Stimulated activated naive B cell treated with anti-CD40 and anti-IgM and Interleukin-4, amounts not matched to agents 10 μg/mL and 1 μg/mL and 100 μg/mL, for 72 hours (primary cell): ENCODE measurements around the gene PF4V1.
"Not testable (repeated sequence)": the region's sequence is repeated elsewhere in the genome, so short reads cannot be mapped to it uniquely, and the experiment has no call there.

Experiments used
- ATAC-seq, 2 donors: fragments of 150-1000 bp; cut with Tn5 transposase; replicated peaks; 2 replicates each; pipeline ENCODE4 v1.10.0; 2021; ENCODE audit warnings: moderate library complexity in 1 of 2
- DNase-seq: peaks from one replicate; pipeline ENCODE4 v3.0.0; 2021
- H3K27ac Mint-ChIP-seq: one replicate; pipeline ENCODE4 v1.8.0; 2022; ENCODE audit warnings: mild to moderate bottlenecking, mixed read lengths
- H3K27me3 Mint-ChIP-seq, 2 donors: one replicate each; pipeline ENCODE4 v1.8.0; 2022; ENCODE audit warnings: mixed read lengths in 2 of 2
- H3K36me3 Mint-ChIP-seq, 2 donors: one replicate each; pipeline ENCODE4 v1.8.0; 2022; ENCODE audit warnings: mixed read lengths in 2 of 2, mild to moderate bottlenecking in 1 of 2
- H3K4me1 Mint-ChIP-seq, 2 donors: one replicate each; pipeline ENCODE4 v1.8.0; 2022; ENCODE audit warnings: mixed read lengths in 2 of 2, mild to moderate bottlenecking in 1 of 2
- H3K4me3 Mint-ChIP-seq, 2 donors: one replicate each; pipeline ENCODE4 v1.8.0; 2022; ENCODE audit warnings: mild to moderate bottlenecking in 2 of 2, mixed read lengths in 2 of 2, moderate library complexity in 1 of 2
- H3K9me3 Mint-ChIP-seq, 2 donors: one replicate each; pipeline ENCODE4 v1.8.0; 2022; ENCODE audit warnings: mixed read lengths in 2 of 2, mild to moderate bottlenecking in 1 of 2

PF4V1 gene

DNA sequence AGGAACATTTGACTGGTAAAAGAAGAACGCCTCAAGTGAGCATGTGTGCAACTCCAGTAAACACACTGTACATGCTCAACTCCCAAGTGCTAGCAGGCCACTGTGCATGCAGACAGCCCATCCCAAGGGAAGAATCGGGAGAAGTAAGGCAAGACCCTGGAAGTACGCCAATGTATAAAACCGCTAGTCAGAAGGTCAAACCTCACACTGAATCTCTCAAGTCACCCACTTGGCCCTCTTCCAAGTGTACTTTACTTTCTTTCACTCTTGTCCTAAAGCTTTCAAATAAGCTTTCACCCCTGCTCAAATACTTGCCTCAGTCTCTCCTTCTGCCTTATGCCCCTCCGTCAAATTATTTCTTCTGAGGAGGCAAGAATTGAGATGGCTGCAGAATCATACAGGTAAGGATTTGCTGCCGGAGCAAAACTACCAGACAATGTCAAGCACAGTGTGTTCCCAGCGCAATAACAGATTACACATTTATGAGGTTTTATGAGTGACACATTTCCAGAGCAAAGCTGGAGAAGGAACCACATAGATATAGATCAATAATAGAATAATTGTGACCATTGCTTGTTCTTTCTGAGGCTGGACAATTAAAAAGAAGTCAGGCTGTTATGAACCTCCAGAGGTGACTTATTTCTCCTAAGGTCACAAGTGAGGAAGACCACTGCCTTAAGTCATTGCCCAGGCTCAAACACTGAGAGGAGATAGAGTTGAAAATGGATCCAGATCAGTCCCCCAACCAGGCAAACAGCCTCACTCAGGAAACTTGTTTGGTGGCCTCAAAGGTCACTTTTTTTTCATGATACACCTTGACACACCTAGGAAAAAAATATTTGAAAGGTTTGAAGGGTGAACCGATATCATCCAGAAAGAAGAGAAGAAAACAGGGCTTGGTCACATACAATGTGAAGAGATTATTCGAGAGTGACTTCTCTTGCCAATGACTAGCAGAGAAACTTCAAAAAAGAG, 42.4 kb downstream of the PF4V1 start:
- Mint-ChIP-seq H3K4me3 (no peak overlapping the region), H3K27ac (no peak overlapping the region), H3K36me3 (no peaks in the 10 kb centered on the region), H3K9me3 (no peaks in the 10 kb centered on the region), H3K27me3 (peaks cover 0 to 5% of the 10 kb centered on the region in 2 donors), H3K4me1 (no peaks in the 10 kb centered on the region)
- ATAC-seq = no peak
- no peak for DNase-seq

DNA sequence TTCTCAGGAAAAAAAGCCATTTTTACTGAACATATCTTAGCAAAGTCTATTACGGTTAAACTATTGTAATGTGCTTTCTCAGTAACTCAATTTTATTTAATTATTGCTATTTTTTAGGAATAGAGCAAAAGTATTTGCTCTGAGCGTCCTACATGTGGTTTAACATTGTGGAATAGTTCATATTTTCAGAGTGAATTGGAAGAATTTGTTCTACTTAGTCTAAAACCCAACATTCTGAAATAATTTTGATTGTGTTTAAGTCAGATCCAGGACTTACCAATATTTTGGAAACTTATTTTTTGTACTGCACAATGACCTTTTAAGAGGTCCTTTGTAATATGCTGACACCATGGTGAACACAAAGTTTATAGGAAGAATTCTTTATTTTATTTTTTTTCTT, 43.3 kb downstream of the PF4V1 start:
- ATAC-seq (no peak), DNase-seq (no peak)
- Mint-ChIP-seq H3K36me3 (no peaks in the 10 kb centered on the region), H3K27me3 (peaks cover 0 to 5% of the 10 kb centered on the region in 2 donors), H3K9me3 (peaks cover 0 to 2% of the 10 kb centered on the region in 2 donors), H3K4me1 (no peaks in the 10 kb centered on the region), H3K4me3 (no peak overlapping the region), H3K27ac (no peak overlapping the region)

DNA sequence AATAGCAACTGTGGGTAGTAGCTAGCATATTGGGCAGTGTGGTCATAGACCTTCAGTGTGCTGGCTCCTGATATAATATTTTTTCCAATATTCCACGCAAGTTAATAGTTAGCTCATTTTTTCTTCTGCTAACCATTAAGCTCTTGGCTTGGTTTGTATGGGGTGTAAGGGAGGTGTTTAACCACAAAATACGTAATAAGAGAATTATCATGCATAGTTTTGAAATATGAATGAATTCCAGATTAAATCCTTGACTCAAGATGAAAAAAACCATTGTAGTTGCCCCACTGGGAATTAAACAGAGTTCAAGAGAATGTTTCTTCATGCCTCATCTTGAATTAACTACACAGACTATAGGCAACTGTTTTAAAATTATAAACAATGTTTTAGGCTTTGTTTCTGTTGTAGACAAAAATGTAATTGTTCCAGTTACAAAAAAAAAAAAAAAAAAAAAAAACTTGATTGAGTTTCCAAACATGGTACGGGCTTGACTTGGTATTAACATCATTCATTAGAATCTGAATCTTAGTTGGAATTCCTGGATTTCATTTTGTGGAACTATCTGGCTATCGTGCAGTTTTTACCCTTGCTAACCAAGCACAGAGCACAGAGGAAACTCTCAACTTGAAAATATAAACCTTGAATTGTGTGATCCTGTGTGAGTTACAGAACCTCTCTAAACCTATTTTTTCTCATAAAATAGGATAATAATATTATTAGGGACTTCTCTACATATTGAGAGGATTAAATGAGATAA, 44.5 kb downstream of the PF4V1 start:
- Mint-ChIP-seq H3K9me3 (peaks cover 0 to 2% of the 10 kb centered on the region in 2 donors), H3K36me3 (no peaks in the 10 kb centered on the region), H3K27me3 (peaks cover 0 to 5% of the 10 kb centered on the region in 2 donors), H3K27ac (no peak overlapping the region), H3K4me1 (no peaks in the 10 kb centered on the region), H3K4me3 (no peak overlapping the region)
- ATAC-seq (no peak), DNase-seq (no peak)

DNA sequence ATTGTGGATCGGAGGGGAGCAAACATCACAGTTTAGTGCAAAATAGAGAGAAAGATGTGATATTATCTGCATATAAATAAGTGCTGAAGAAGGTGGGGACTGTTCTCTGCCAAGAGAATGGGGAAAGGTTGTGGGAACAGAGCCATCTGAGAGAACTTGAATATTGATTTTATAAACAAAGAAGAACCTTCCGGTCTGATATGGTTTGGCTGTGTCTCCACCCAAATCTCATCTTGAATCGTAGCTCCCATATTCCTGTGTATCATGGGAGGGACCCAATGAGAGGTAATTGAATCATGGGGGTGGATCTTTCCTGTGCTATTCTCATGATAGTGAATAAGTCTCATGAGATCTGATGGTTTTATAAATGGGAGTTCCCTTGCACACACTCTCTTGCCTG, 46.2 kb downstream of the PF4V1 start:
- not testable (repeated sequence) for H3K36me3 Mint-ChIP-seq, H3K4me1 Mint-ChIP-seq, ATAC-seq, DNase-seq, H3K4me3 Mint-ChIP-seq, H3K9me3 Mint-ChIP-seq, H3K27ac Mint-ChIP-seq, H3K27me3 Mint-ChIP-seq

DNA sequence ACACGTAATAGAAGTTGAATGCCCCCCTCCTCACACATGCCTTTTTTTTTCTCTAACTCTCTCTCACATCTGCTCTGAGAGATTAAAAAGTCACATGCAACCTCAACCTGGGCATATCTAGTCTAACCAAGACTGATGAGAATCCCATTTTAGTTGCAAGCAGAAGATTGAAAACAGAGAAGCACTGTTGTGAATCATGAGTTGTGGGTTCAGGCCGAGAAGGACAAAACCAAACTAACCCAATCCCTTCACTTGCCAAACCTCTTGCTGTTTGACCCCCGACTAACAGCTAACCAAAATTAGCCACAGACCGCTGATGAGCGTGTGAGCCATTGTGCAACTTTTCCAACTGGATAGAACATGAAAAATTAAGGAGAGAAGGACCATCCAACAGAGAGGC, 47.9 kb downstream of the PF4V1 start:
- H3K27me3 Mint-ChIP-seq = peaks cover 0 to 5% of the 10 kb centered on the region in 2 donors
- ATAC-seq (no peak), DNase-seq (no peak)
- H3K27ac Mint-ChIP-seq = no peak overlapping the region
- H3K36me3 Mint-ChIP-seq = no peaks in the 10 kb centered on the region
- no peak overlapping the region for H3K4me3 Mint-ChIP-seq
- H3K9me3 Mint-ChIP-seq = peaks cover 0 to 4% of the 10 kb centered on the region in 2 donors
- no peaks in the 10 kb centered on the region for H3K4me1 Mint-ChIP-seq

DNA sequence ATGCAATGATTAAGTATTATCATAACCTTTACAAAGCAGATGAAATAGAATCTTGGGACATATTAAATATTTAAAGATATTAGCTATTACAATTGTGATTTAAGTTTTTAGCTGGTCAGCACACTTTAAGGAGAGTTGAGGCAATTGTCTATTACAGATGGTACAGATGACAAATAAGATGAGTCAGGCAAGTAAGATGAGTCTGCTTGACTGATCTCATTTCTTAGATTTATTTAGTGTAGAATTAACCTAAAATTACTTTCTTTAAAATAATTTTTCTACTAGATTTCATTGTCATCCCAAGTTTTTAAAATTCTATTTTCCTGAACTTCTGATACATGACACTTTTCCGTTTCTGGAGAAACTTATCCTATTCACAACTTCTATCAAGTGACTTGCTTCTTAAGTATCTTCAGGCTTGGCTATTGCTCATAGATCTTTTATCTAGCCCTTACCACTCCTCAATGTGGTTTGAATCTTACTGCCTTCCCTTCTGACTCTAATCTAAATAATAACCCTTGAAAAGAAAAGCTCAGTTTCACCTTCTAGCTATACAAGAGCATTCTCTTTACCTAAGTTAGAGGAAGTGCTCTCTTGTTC, 49.0 kb downstream of the PF4V1 start:
- Mint-ChIP-seq H3K9me3 (peaks cover 0 to 4% of the 10 kb centered on the region in 2 donors), H3K27me3 (peaks cover 0 to 5% of the 10 kb centered on the region in 2 donors), H3K4me1 (no peaks in the 10 kb centered on the region), H3K27ac (no peak overlapping the region), H3K4me3 (no peak overlapping the region), H3K36me3 (no peaks in the 10 kb centered on the region)
- ATAC-seq = no peak
- DNase-seq = no peak

DNA sequence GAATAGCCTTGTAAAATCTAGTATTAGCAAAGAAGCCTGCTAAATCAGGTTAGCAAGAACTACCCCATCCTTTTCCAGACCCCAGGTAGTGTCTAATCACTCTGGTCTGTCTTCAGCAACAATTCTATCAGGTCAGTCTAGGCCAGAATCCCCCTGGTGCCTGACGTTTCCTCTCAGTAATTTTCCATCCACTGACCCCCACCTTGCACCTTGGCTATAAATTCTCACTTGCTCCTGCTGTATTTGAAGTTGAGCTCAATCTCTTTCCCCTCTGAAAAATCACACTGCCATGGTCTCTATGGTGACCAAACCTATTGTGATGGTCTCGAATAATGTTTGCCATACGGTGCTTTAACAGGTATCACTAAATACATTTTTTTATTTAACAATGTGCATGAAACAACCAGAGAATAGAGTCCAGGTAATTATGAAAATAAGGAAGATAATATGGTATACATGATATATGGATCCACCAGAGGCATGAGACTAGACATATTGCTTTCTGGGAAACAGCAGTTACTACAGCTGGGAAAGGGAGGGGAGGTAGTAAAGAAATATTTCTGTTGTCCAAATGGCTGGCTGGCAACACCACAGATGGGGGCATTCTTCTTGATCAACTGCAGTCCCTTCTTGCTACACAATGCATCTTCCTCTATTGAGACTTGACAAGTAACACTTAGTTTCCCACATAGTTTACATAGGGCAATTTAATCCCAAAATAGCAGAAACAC, 49.9 kb downstream of the PF4V1 start:
- no peak overlapping the region for H3K27ac Mint-ChIP-seq
- H3K4me3 Mint-ChIP-seq = no peak overlapping the region
- H3K27me3 Mint-ChIP-seq = peaks cover 0 to 10% of the 10 kb centered on the region in 2 donors
- H3K36me3 Mint-ChIP-seq = no peaks in the 10 kb centered on the region
- no peak for DNase-seq
- ATAC-seq = no peak
- peaks cover 0 to 4% of the 10 kb centered on the region in 2 donors for H3K9me3 Mint-ChIP-seq
- no peaks in the 10 kb centered on the region for H3K4me1 Mint-ChIP-seq
